GM12801 (cell line): Measurements from ENCODE around the gene MILR1.

Source experiments
- TF ChIP-seq, protein P1 (sequence below): IDR thresholded peaks from one replicate; pipeline ENCODE4 v1.5.1; 2011; ENCODE audit warnings: control low read depth; ENCODE audit not compliant: insufficient read length; ENCODE audit errors: extremely low read depth

The MILR1 gene

DNA sequence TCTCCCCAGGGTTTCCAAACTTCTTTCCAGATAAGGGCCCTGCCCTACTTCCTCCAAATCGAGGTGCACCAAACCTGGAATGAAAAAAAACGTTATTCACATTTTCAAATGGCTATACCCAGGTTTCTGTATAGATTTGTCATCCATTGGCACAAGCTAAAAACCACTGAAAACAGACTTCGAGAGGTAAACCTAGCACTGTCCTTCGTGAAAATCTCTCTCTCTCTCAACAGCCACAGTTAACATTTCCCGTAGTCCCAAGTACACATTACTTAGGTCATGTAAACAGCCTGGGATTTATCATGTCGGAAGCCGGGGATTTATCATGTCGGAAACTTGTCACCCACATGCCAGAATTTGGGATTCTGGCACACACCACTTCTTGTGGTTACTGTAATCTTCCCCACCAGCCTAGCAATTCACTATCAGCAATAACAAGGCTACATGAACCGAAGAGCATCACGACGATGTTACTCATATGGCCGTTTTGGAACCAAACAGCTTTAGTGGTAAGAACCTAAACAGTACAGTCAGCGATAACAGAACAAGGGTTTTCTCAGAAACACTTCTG is 55.9 kb downstream of the MILR1 start:
- TF ChIP-seq, protein P1, sequence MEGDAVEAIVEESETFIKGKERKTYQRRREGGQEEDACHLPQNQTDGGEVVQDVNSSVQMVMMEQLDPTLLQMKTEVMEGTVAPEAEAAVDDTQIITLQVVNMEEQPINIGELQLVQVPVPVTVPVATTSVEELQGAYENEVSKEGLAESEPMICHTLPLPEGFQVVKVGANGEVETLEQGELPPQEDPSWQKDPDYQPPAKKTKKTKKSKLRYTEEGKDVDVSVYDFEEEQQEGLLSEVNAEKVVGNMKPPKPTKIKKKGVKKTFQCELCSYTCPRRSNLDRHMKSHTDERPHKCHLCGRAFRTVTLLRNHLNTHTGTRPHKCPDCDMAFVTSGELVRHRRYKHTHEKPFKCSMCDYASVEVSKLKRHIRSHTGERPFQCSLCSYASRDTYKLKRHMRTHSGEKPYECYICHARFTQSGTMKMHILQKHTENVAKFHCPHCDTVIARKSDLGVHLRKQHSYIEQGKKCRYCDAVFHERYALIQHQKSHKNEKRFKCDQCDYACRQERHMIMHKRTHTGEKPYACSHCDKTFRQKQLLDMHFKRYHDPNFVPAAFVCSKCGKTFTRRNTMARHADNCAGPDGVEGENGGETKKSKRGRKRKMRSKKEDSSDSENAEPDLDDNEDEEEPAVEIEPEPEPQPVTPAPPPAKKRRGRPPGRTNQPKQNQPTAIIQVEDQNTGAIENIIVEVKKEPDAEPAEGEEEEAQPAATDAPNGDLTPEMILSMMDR: no peak

DNA sequence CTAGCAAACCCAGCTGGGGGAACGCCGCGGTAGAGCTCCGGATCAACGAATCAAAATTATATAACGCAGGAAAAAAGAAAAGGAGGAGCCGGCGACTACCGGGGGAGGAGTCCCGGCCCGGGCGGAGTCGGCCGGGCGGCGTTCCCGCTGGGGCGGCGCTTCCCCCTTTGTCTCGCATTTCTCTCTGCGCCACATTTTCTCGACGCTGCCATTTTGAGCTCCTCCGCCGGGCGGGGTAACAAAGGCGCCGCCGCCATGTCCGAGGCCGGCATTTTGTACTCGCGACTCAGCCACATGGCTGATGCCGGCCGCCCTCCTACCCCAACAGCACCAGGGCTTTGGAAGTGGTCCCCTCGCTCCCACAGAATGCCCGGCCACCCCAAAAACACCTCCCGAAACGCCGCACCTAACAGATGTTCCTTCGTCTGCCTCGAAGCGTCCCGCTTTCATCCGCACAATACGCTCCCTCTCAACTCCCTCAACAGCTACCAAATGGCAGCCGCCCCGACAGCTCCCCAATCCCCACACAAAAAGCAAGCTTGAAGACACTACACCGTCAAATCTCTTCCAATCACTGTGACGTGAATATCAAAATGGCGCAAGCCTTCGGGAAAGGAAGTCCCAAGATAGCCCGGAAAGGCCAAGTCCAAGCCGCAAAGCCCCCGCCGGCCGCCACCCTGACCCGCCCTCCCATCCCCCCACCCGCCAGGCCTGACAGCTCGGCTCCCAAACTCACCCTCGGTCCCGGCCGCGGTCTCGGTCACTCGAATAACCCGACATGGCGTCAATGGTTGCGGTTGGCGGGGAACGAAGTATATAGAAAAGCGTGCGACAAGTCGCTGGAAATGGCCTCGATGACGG is 56.7 kb downstream of the MILR1 start:
- TF ChIP-seq, protein P1: no peak

DNA sequence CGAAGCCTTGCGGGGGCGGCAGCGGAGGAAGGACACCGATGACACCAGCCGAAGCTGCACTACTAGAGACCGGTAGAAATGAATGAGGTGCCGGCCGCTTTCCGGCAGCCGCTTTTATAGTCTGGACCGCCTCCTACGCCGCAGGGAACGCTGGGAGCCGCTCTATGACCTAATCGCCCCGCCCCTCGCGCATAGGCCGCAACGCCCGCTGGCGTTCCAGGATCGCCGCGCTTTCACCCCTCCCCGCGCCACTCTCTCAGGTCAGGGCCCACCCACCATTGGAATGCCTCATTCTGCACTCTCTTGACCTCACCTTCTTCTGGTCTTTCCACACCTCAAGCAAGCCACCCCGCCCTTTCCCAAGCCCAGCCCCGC is 57.3 kb downstream of the MILR1 start, which contains the start of gene DDX5:
TSS of gene DDX5 (minus strand) at position 89 of the 375 bp plus-strand sequence. CDS start 170 bp downstream, outside the sequence.
- TF ChIP-seq, protein P1: no peak

DNA sequence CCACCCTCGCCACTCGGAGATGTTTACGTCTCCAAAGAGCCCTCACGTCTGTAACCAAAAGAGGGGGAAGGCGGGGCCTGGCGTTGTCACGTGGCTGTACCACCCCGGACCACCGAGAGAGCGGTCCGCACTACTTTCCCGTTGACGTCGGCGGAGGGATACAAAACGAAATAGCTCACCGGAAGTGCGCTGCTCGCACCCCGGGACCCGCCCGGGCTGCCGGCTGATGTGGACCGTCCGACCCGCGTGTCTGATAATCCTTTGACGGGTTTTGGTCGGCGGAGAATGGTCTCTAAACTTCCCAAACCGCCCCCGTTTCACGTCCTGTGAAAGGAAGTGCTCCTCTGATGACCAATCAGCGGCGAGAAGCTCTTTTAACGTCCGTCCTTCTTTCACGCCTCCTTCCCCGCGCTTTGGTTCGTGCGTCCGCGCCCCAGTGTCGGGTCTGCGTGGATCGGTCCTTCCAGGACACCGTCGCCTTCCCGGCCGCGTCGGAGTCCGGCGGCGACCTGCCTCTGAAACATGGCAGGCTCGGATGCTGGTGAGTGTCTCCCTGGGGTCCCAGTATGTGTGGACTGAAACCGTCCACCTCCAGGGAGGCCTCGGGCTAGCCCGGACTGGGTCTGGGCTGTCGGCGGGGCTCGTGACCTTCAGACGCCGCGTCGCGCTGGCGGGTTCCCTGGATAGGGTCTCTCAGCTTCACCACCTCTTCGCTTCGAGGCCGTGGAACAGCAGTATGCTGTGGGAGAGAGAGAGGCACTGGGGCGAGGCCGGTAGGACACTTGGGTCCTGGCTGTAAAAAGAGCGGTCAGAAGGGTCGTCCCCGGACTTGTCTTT is 57.9 kb downstream of the MILR1 start, which contains the start of gene CEP95:
TSS of gene CEP95 (plus strand) at position 402 of the 837 bp plus-strand sequence. CDS start at position 523, 121 bp downstream.
- TF ChIP-seq, protein P1: no peak

DNA sequence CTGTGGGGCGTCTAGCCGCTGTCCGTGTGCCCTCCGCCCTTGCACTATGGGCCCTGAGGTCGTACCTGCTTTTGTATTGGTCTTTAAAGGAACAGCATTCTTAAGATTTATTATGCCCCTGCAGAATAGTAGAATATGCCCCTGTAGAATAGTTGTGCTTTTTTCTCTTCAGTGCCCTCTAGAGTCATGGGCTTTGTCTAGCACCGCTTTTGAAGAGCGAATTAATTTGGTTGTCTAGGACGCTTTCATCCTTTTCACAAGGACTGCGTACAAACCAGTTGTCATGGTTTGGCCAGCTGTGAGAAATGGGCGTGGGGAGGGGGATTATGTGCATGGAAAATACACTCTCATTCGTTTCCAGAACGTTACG is 58.5 kb downstream of the MILR1 start:
- TF ChIP-seq, protein P1: no peak

DNA sequence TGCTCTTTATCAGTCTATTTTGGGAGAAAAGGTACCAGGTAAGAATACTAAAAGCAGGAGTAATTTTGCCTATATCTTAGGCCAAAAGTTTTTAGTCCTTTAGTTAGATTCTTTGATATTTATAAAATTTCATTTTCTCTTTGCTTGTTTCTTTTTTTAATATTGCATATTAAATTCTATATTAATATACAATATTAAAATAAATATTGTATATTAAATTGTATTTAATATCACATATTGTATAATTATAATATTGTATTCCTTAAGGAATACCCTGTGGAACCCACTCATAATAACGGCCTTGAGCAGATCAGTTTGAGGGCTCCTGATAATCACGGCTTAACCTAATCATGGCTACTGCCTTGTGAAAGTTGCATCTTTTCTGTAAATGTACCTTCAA is 59.8 kb downstream of the MILR1 start:
- TF ChIP-seq, protein P1: no peak

DNA sequence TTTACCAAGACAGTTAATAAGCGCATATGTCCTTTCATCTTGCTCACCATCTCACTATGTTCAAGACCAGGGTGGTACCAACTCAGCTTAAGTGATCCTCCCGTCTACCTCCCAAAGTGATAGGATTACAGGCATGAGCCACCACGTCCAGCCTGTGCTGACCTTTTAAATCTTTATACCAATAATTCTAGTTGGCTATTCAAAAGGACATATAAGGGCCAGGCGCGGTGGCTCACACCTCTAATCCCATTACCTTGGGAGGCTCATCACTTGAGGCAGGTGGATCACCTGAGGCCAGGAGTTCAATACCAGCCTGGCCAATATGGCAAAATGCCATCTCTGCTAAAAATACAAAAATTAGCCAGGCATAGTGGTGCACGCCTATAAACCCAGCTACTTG is 60.3 kb downstream of the MILR1 start:
- TF ChIP-seq, protein P1: no peak
